SKM-1 (cell line): ENCODE results near the gene TMEM87B.
"Not testable (repeated sequence)": the region's sequence is repeated elsewhere in the genome, so short reads cannot be mapped to it uniquely, and the experiment has no call there.

Experiments used
- DNase-seq: peaks from one replicate; lab custom pipeline; 2025; ENCODE audit not compliant: unreplicated experiment; lab: John Stamatoyannopoulos, UW

Gene TMEM87B

DNA sequence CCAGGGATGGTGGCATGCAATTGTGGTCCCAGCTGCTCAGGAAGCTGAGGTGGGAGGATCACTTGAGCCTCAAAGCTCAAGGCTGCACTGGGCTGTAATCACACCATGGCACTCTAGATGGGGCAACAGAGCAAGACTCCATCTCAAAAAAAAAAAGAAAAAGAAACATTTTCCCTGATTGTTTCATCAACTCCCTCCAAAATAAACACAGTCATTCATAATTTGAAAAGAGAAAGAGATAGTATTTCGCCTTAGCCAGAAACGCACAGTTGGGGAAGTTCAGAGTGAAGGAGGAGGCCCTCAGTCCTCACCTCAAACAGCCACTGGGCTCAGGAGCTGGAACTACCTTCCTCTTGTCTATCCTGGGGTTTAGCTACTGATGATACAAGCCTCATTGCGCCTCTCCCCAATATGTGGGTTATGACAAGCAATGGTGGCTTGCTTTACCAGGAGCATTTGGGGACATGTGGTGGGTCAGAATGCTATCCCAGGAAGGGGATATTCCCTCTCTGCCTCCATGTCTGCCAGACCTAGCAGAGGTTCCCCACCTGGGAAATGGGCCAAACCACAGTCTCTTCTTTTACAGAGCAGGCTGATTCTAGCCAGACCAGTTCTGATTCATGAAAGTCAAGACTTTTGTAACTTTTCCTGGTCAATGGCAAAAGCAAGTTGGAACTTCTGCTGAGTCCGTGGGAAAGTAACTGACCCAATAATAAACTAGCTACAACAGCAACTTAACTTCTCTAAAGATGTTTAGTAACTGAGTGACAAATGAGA is 22.2 kb upstream of the TMEM87B start:
- no peak for DNase-seq

DNA sequence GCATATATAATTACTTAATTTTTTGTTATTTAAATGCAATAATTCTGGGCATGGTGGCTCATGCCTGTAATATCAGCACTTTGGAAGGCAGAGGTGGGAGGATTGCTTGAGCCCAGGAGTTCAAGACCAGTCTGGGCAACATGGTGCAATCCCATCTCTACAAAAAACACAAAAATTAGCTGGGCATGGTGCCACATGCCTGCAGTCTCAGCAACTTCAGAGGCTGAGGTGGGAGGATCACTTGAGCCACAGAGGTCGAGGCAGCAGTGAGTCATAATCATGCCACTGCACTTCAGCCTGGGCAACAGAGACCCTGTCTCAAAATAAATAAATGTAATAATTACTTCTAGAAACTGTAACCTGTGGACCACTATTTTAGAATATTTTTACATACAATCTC is 21.5 kb upstream of the TMEM87B start:
- no peak for DNase-seq

DNA sequence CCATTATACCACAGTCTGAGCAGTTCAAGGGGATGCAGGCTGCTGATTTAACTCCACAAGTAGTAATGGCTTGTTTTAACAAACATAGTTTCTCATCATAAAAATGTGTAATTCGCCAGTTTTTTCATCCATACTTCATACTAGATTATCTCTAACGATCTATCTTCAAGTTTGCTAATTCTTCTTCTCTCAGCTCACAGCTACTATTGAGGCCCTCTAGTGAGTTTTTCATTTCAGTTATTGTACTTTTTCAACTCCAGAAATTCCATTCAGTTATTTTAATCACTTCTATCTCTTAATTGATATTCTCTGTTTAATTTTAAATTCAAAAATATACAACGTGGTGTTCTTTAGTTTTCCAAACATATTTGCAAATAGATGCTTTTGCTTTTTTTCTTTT is 20.1 kb upstream of the TMEM87B start:
- DNase-seq, result no peak

DNA sequence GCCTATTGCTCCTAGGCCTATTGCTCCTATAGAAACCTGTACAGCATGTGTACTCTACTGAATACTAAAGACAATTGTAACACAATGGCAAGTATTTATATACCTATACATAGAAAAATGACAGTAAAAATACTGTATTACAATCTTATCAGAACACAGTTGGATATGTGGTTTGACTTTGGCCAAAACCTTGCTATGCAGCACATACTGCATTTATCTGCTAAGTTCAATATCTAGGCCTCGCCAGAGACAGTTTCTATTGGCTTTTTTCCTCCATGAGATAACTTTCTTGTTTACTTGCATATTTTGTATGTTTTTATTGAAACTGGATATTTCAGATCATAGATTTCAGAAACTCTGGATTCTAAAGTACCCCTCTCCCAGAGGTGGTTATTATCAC is 19.3 kb upstream of the TMEM87B start:
- no peak for DNase-seq

DNA sequence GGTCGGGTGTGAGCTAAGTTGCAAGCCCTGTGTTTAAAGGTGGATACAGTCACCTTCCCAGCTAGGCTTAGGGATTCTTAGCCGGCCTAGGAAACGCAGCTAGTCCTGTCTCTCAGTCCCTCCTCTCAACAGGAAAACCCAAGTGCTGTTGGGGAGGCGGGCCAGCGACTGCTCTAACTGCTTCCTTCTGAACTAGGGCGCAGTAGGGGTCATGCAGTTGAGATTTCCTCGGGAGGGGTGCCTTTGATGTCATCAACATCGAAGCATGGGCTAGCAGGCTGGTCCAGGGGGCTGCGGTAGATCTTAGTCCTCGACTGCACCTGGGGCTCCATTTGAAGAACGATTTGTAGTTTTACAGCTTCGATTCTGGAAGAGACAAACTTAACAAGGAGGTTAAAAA is 15.5 kb upstream of the TMEM87B start:
- DNase-seq, result not testable (repeated sequence)

DNA sequence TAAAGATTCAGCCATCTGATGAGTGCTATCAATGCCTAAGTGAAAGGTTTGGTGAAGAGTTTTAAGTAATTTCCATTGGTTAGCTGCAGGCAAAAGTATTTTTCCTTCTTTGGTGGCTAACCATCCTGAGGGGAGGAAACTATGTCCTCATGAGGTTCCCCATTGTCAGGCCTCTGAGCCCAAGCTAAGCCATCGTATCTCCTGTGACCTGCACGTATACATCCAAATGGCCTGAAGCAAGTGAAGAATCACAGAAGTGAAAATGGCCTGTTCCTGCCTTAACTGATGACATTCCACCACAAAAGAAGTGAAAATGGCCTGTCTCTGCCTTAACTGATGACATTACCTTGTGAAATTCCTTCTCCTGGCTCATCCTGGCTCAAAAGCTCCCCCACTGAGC is 15.0 kb upstream of the TMEM87B start:
- DNase-seq, result not testable (repeated sequence)

DNA sequence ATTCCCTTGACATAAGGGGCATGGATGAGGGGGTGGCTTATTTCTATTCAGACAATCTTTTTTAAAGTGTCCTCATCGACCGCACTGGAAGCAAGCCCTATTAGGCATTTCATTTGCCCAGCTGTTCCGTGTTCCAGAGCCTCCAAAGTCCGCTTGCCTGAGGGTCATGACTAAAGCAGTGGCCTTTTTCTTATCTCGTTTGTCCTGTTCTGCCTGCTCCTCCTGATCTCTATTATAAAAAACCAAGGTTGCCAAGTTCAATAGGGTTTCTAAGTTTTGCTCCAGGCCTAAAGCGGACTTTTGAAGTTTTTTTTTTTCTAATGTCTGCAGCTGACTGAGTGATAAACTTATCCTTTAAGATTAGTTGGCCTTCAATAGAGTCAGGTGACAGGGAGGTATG is 13.6 kb upstream of the TMEM87B start:
- not testable (repeated sequence) for DNase-seq

DNA sequence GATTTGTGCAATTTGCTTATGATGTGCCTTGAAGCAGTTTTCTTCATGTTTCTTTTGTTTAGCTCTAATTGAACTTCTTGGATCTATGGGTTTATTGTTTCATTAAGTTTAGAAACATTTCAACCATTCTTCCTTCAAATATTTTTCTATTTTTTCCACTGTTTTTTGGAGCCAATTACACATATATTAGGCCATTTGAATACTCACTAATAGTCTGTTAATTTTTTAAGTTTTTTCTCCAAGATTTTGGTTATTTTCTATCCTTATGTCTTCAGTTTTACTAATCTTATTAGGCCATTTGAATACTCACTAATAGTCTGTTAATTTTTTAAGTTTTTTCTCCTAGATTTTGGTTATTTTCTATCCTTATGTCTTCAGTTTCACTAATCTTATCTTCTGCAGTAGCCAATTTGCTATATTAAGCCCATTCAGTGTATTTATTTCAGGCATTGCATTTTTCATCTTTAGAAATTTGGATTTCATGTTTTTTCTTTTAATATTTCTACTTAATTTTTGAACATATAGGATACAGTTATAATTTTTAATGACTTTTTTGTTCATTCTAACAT is 9.5 kb upstream of the TMEM87B start:
- no peak for DNase-seq

DNA sequence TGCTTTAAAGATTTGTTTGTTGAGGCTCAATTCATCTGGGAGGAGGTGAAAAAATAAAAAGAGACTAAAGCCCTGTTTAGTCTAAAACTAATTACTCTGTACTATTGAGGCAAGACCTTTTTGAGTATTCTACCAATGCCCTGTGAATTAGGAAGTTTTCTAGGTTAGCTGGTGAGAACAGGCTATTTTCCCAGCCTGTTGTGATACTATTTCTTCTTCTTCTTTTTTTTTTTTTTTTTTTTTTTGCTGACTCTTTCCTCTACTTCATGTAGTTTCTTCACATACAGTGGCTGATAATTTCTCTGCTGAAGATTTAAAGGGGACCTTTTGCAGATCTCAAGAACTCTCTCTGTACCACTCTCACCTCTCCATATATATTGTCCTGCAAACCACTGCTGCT is 8.8 kb upstream of the TMEM87B start:
- no peak for DNase-seq

DNA sequence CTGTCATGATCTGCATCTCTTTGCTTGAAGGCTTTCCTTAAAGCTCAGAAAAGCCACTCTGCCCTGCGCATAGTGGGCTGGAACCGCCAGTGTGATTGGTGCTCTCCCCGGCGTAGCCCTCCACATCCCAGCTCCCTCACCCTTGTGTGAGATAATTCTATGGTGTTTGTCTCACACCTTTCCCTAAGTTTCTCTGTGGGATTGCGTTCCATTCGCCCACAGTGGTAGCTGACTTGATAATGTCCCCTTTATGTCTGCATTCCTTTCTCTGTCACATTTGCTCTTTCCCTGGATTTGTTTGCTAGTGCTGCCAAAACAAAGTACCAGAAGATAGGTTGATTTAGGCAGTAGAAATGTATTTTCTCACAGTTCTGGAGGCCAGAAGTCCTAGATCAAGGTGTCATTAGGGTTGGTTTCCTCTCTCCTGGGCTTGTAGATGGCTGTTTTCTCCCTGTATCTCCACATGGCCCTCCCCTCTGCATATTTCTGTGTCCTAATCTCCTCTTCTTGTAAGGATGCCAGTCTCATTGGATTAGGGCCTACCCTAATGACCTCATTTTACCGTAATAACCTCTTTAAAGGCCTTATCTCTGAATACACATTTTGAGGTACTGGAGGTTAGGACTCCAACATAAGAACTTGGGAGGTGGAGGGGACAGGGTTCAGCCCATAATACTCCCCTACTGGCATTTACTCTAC is 7.4 kb upstream of the TMEM87B start:
- DNase-seq, result no peak

DNA sequence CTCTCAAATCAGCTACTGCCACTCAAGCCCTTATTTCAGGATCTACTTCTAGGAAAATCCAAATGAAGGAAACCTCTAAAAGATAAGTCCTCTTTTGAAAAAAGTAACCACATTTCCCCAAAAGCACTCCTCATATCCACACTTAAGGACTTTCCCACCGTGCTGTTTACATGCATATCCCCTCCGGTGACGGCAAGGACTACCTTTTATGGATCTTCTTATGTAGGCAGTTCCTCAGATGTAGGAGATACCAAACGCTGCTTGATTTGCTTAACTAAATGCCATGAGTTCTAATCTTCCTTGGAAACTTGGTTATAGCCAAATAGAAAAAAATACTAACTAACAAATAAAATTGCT is 6.9 kb upstream of the TMEM87B start:
- DNase-seq, result no peak

DNA sequence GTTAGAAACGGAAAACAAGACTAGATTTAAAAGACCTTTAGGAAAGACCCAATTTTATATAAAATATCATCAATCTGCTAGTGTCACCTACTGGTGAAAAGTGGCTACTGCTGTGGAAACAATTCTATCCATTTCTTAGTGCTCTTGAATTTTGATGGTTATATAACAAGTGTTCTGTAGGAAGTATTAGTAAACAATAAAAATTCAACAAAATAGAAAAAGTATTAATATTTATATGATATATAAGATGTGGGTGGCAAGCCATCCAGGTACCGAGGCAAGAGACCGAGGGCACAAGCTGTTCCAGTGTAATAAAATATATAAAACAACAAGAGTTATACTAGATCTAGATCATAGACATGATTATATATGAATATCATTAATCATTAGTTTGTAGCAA is 6.2 kb upstream of the TMEM87B start:
- peak; percentile 72 for DNase-seq

DNA sequence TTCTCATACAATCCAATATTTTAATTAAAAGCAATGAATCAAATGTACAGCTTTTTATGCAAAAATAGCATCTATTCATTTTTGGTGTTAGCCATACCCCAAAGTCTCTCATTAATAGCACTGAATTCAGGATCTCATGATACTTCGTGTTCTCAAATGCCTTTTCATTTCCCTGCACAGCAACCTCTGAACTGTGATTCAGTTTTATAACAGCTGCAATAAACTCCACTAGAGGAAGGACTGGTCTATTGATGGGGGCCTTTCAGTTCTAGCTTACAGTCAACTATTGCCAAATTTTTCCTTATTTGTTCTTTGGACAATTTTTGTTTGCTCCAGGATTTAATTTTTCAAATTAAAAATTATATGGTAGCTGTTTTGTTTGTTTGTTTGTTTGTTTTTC is 4.8 kb upstream of the TMEM87B start:
- DNase-seq, result no peak

DNA sequence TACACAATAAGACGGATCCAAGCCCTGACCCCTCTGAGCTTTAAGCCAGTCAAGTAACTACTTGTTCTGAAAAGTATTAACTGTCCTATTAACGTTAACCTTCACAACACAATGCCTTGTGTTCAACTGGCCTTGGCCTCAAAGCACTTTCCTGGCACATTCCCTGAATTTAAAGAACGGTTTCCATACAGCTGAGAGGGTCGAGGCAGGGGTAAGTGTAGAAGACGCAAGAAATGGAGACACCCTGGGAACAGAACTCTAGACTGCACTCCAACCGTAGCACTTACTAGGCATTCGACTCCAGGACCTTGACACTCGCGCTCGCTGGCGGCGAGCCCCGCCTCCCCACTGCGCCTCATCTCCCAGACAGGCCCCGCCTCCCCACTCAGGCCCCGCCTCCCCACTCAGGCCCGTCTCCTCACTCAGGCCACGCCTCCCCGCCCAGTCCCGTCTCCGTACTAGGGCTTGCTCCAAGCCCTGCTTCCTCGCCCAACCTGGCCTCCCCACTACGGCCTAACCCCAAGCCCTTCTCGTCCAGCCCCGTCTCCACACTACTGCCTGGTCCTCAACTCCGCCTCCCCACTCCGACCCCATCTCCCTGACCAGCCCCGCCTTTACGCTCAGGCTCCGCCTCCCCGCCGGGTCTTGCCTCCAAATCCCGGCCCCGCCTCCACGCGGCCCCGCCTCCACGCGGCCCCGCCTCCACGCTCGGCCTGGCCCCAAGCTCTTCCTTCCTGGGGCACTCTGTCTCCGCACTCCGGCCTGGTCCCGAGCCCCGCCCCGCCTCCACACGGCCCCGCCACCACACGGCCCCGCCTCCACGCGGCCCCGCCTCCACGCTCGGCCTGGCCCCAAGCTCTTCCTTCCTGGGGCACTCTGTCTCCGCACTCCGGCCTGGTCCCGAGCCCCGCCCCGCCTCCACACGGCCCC is 887 bp upstream of the TMEM87B start:
- DNase-seq, result peak; percentile 80

DNA sequence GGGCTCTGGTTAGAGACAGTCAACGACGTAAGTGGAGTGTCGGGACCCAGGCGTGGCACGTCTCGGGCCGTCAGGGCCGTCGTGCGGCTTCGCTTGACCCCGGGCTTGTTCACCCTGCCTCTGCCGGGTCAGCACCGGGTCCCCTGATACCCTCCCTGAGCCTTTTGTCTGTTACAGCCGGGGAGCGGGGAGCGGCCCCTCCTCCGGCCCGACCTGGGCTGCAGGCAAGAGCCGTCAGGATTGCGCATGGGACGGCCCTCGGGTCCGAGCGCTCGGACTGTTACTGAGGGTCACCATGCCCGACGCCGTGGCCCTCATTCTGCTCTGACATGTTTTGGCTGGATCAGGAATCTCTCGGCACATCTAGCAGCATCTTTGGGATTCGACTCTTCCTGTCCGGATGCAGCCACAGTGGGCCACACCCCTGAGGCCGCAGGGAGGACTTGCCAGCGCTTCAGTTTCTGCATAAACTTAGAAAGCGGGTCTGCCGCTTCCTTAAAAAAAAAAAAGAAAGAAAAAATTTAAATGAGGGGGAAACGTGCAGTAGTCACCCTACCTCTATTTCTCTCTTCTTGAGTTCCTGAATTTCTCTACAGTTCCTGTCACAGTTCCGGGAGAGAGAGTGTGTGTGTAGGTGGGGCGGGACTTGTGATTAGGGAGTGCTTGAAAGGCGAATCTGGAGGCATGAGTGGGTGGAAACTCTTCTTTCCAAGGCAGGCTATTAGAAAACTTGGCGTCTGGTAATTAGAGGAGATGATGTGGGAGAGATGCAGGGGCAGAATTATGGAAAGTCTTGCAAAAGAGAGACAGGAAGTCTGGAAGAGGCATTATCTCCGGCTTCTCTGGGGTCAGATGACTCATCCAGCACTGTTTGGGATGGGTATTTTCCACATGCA is 909 bp downstream of the TMEM87B start:
- DNase-seq, result peak; percentile 68

DNA sequence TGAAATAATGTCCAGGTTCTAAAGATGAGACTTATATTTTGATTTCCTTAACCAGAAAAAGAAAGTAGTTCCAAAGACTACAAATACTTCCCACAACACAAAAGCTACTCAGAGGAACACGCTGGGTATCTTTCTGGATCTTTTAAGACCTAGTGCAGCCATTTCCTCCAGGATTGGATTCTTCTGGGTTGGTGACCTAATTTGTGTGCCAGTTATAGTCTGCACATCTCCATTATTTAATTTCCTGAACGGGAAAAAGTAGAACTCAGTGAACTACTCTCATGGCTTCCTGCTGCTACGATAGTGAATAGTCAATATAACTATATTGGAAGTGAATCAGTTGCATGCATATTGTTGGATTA is 1.5 kb downstream of the TMEM87B start:
- no peak for DNase-seq

DNA sequence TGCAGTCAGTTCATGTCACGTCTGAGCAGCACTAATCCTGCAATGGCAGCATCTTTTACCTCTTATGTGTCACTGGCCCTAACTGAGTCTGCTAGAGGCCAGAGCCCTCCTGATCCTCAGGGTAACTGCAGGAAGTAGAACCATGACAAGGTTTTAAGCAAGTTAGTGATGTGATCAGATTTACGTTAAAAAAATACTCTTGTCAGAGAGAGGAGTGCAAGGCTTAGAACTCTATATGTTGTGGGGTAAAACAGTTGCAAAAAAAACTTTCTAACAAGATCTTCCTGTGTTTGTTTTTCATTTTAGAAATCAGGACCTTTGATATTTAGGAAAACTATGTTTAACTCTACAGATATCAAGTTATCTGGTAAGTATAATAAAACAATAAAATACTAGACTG is 4.6 kb downstream of the TMEM87B start:
- DNase-seq, result no peak

DNA sequence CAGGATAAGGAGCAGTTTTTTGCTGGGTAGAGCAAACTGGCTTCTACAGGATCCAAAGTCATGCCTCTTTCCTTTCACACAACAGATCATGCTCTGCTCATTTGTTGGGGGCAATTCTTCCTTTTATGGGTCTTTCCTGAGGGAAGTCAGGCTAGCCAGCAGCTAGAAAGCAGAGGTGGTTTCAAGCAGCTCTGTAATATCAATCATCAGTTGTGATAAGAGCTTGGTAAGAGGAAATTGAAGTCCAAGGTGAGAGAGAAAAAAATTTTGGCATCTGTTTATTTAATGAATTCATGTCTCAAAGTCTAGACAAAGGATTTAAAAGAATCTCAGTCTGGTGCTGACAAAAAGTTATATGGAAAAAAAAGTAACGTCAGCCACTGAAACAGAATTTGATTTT is 6.2 kb downstream of the TMEM87B start:
- no peak for DNase-seq

DNA sequence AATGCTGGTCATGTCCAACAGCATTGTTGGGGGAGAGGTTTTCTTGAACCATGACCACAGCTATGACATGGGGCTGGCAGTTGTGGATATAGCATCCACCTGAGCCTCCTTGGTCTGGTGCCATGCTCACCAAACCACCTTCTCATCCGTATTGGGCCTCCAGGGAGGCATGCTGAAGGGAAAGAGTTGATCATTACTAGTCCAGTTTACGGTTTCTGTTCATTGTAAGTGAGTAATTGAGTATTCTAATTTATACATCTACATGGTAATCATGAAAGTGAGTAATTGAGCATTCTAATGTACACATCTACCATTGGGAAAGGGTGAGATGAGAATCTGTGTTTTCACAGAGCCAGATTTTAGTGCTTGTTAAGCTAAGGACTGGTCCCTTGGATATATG is 6.8 kb downstream of the TMEM87B start:
- no peak for DNase-seq

DNA sequence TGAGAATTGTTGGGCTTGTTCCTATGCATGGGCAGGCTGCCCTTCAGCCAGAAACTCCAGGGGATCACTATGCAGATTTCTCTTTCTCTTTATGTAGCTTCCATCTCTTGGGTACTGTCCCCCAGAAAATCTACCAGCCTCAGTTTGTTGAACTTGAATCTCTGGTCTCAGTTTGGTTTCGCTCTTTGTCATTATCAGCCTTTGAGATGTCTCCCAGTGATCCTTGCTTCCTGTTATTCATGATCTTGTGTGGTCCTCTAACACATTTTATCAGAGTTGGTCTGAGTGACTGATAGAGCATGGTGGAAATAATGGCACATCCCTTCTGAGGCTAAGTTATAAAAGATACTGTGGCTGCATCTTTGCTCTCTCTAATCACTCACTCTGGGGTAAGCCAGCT is 7.8 kb downstream of the TMEM87B start:
- no peak for DNase-seq

DNA sequence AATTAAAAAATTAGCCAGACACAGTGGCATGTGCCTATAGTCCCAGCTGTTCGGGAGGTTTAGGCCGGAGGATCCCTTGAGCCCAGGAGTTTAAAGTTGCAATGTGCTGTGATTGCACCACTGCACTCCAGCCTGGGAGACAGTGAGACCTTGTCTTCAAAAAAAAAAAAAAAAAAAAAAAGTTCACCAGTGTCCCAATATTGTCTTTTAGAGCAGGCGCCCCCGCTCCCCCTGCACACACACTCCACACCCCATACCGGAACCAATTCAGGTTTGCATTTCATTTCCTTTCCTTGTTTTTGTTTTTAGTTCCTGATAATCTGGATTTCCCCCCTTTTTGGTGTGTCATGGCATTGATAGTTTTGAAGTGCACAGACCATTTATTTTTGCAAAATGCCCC is 10.4 kb downstream of the TMEM87B start:
- no peak for DNase-seq
